SHP77 treated with DMSO at 0.1 percent for 48 hours (cell line): ENCODE results near the gene NOX4.
"Not testable (repeated sequence)": the region's sequence is repeated elsewhere in the genome, so short reads cannot be mapped to it uniquely, and the experiment has no call there.

Experiments used
- DNase-seq: peaks from one replicate; lab custom pipeline; 2025; lab: John Stamatoyannopoulos, UW

NOX4 gene

GRCh38 chr11:89379976-89380771, 111.0 kb downstream of the NOX4 start:
- DNase-seq, result not testable (repeated sequence)

GRCh38 chr11:89378986-89379385, 112.2 kb downstream of the NOX4 start:
- not testable (repeated sequence) for DNase-seq

- DNase-seq, result not testable (repeated sequence)
Measured at GRCh38 chr11:89369356-89369755, 121.8 kb downstream of the NOX4 start.

DNA sequence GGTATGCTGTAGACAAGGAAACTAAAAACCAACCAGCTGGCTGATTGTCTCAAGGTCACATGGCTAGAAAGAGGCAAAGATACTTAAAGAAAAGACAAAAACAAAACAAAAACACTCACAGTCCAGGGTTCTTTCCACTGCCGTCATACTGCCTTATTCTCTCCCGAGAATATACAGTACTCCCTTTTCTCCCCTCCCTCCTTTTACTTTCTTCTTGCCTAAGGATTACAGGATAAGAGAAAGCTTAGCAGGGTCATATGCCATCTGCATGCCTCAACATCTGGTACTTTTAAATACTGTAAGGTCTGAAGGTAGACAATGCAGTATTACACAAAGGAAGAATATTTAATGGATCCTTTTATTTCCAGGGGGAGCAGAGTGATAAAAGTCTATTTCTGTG, 126.3 kb downstream of the NOX4 start:
- not testable (repeated sequence) for DNase-seq

- no peak for DNase-seq
Measured at GRCh38 chr11:89361734-89362133, 129.4 kb downstream of the NOX4 start.

DNA sequence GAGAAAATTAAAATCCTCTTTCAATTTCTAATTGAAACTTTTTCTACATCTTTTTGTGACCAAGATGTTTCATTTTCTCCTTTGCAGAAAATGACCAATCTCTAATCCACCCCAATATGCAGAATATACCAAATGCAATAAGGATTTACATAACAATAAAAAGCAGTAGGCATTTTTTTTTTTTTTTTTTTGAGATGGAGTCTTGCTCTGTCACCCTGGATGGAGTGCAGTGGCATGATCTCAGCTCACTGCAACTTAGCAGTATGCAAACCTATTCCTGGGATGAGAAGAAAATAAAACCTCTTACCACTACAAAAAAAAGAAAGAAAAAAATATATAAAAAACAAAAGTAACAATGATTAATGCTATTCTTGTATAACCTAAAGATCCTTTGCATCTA, 132.0 kb downstream of the NOX4 start:
- not testable (repeated sequence) for DNase-seq

- DNase-seq, result no peak
Measured at GRCh38 chr11:89358761-89359160, 132.4 kb downstream of the NOX4 start.

GRCh38 chr11:89355646-89356045, 135.5 kb downstream of the NOX4 start:
- DNase-seq, result no peak

DNA sequence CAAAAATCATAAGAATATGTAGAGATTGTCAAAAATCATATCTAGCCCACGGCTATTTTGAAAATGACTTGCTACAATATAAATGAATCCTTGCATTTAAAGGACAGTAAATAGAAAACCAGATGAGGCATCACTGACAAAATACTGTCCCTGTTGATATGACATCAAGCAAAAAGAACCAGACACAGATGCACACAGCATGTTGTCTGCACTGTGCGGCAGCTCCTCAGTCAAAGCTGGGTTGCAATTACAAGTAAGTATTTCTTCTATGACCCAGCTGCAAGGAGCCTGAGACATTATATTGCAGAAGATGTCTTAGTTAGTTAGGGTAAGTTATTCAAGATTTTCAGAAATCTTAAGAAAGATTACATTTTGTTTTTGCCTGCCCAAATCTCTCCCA, 136.7 kb downstream of the NOX4 start:
- not testable (repeated sequence) for DNase-seq

DNA sequence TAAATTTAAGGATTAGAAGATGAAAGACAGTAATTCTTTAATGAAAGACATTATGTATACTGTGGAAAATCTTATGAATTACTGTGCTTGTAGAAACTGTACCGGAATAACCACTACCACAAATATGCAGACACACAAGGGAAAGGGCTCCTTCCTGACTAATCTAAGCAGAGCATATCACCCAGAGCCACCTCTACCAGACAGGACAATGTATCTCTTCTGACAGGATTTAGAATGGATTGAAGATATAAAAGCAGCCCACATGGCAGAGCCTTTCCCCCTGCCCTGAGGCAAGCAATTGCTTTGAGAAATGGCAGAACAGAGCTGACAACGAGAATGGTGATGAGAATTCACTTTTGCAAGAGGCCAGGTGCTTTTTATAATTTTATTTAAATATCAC, 144.1 kb downstream of the NOX4 start:
- no peak for DNase-seq

GRCh38 chr11:89346601-89347000, 144.6 kb downstream of the NOX4 start:
- DNase-seq, result no peak

- DNase-seq, result not testable (repeated sequence)
Measured at GRCh38 chr11:89342880-89343572, 148.1 kb downstream of the NOX4 start.

DNA sequence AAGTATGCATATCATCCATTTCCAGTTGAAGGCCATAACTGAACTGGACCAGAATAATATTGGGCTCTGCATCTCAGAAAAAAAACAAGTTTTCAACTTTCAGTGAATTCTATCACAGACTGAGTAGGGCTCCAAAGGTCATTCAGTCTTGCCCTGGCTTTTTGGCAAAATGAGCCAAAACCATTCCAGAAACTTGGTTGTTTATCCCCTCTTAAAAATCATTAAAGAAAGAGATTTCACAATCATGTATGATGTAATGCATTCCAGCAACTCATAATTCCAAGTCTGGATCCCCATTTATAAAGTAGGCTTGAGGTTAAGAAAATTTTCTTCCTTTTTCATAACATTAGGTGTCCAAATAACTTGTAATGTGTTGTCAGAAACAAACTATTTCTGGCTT, 150.7 kb downstream of the NOX4 start:
- DNase-seq, result not testable (repeated sequence)

DNA sequence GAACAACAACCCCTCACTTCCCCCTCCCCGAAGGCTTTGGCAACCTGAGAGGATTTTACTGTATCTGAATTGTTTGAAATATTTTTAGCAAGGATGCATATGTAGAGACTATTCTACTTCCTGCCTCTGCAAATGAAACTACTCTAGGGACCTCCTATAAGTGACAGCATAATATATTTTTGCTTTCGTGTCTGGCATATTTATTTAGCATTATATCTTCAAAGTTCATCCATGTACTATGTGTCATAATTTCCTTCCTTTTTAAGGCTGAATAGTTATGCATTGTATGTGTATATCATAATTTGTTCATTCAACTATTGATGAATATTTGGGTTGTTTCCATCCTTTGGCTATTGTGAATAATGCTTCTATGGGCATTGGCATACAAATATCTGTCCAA, 153.1 kb downstream of the NOX4 start:
- not testable (repeated sequence) for DNase-seq

DNA sequence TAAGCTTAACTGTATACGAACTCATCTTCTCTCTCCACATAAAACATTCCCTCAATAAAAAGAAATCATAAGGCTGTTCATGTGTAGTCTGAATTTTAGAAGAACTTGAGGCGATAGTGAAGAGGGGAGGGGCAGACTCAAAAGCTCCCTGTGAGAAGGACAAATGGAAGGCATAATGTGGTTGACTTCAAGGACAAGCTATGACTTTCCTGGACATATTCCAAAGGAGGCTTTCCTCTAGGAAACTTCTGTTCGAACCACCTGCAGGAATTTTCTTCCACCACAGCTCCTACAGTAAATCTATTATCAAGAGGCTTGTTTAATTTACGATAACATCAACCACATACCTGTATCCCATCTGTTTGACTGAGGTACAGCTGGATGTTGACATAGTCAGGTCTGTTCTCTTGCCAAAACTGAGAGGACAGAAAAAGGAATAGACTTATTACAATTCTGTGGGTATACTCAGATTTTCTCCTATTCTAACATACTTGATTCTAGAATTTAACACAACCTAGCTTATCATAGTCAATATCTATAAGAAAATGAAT, 154.0 kb downstream of the NOX4 start:
- DNase-seq, result not testable (repeated sequence)

- DNase-seq, result not testable (repeated sequence)
Measured at GRCh38 chr11:89333704-89334103, 157.5 kb downstream of the NOX4 start.

GRCh38 chr11:89331940-89332339, 159.2 kb downstream of the NOX4 start:
- DNase-seq, result not testable (repeated sequence)

DNA sequence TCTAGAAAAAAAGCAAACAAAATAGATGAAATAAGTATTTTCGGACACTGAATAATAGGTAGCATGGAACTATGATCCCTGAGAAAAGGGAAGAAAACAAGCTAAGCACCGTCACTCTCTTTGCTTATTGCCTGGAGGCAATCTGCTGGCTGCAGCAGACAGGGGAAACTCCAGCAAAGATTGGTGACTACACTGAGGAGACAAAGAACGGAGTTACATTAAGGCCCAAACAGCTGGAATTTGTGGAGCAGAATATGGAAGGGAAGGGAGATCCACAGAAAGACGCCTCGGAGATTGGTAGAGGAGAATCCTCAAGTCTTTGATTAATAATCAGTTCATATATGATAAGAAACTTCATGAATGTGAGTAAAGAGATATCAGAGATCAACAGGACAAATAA, 163.3 kb downstream of the NOX4 start:
- DNase-seq, result no peak

DNA sequence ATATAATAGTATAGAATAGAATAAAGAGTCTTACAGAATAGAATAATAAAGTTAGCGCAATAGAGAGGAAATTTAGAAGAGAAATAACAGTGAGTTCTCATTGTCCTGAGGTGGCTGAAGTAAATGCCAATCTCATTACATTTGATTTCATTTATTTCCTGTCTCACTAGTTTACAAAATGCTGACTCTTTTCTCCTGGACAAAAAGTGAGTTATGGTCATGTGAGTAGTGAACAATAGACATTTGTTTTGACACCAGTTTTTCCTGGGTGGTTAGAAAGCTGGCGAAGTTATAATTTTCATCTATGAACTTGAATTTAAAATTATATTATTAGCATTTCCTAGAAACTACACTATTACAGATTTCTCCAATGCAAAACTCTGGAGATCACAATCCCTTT, 169.8 kb downstream of the NOX4 start:
- DNase-seq, result no peak

DNA sequence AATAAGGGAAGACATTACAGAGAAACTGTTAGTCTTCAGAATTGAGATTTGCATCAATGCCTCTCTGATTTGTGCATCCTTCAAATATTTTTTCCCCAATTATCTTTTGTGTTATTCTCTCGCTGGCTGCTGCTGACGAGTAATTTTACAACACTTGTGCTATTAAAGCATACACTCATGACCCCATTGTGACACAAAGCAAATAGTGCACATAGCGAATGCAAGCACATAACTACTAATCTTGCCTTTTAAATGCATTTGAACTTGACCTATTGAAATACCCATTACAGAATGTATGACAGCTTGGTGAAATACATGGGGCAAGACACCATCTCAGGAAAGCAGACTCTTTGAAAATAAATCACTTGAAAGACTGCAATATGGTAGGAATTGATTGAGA, 180.6 kb downstream of the NOX4 start:
- not testable (repeated sequence) for DNase-seq

- DNase-seq, result not testable (repeated sequence)
Measured at GRCh38 chr11:89309321-89309985, 181.7 kb downstream of the NOX4 start.

DNA sequence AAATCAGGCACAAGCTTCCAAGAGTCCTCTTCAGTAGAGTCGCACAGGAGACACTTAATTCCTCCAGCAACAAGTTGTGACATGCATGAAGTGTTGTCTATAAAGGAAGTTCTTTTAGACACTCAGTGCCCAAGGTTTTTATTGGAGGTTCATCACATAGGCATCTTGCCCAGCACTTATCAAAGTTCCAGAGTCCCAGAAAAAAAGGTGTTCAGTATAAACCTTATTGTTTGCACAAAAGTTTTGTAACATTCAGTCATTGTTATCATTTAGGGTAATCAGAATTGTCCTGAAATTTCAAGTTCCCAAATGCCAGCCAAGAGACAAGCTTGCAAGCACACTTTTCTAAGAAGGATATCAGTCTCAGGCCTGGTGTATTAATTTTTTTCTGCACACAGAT, 182.9 kb downstream of the NOX4 start:
- not testable (repeated sequence) for DNase-seq
